ENCODE data around the gene TNFRSF9. TPM values are rescaled to one million over a fixed set of nuclear protein-coding genes. Genes with fewer than 3 reads are reported as not detected.
A peak's percentile ranks its signal among the peaks of the same experiment; 100 is the strongest.

The TNFRSF9 gene
- total RNA-seq, 5 donors from 2014 or later (not counting 1 experiment from before 2014, with no cell fraction given) = 0.59 to 4.3 (median 0.88) TPM

DNA sequence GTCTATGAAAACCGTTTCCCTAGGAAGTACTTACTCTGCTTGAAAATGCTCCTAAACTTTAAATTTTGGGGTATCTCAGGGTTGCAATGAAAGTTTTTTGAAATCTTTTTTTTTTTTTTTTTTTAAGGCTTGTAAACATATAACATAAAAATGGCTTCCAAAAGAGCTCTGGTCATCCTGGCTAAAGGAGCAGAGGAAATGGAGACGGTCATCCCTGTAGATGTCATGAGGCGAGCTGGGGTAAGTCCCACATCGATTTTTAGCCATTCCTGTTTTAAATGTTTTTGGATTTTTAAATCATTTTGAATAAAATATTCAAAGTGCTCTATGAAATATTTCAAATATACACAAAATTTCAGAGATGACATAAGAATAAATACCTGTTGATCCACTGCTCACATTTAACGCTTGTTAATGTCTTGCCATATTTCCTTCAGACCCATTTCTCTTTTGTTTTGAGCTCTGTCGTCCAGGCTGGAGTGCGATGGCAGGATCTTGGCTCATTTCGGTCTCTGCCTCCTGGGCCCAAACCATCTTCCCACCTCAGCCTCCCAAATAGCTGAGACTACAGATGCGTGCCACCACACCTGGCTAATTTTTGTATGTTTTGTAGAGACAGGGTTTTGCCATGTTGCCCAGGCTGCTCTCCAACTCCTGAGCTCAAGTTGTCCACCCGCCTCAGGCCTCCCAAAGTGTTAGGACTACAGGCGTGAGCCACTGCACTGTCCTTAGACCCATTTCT, 22.2 kb upstream of the TNFRSF9 start:
- H3K36me3 ChIP-seq (ENCODE audit: control insufficient read depth in 2 of 2, extremely low read depth in 1 of 2, insufficient read depth in 1 of 2, low read length in 1 of 2) = peaks cover 0 to 36% of the 10 kb centered on the region in 2 donors
- DNase-seq (no peak), ATAC-seq (replicated peaks in 1 of 4) (no peak)
- POLR2A ChIA-PET = interaction anchor here (0.6 to 0.7 kb wide), 7 partner anchors 14 to 561 kb away, joined by 3 to 9 read pairs (median 4); no protein-coding TSS in a partner anchor
- peak overlapping the region; percentile 93 to 99 (median 98) for H3K4me3 Mint-ChIP-seq
- no peaks in the 10 kb centered on the region for H3K9me3 ChIP-seq
- H3K27ac ChIP-seq (ENCODE audit: low read length) = peak overlapping the region; percentile 89
- peaks cover 9 to 39% of the 10 kb centered on the region in 2 experiments for H3K4me1 ChIP-seq (ENCODE audit: control insufficient read depth in 1 of 2, extremely low read depth in 1 of 2, insufficient read depth in 2 of 2, low read length in 2 of 2)
- peaks cover 64 to 74% (median 69%) of the 10 kb centered on the region in 3 donors for H3K4me1 Mint-ChIP-seq
- WGBS (ENCODE audit: insufficient coverage) = 80% methylated on average over 1 of the region's 11 CpGs
- no peaks in the 10 kb centered on the region for H3K27me3 Mint-ChIP-seq
- peak overlapping the region; percentile 84 to 87 for H3K27ac Mint-ChIP-seq
- H3K27me3 ChIP-seq (replicated peaks in 1 of 2; ENCODE audit: control insufficient read depth in 2 of 2, extremely low read depth in 1 of 2, insufficient read depth in 2 of 2, low read length in 1 of 2) = no peaks in the 10 kb centered on the region
- no peaks in the 10 kb centered on the region for H3K9me3 Mint-ChIP-seq
- H3K4me3 ChIP-seq (ENCODE audit: control insufficient read depth in 1 of 2, extremely low read depth in 1 of 2, low read length in 1 of 2) = peak overlapping the region in 1 of 2 donors; percentile 90
- CTCF ChIA-PET = interaction anchor here (0.6 to 0.7 kb wide), 3 partner anchors 387 to 997 kb away, joined by 3 to 7 read pairs (median 4); no protein-coding TSS in a partner anchor
- peaks cover 33% of the 10 kb centered on the region for H3K36me3 Mint-ChIP-seq

DNA sequence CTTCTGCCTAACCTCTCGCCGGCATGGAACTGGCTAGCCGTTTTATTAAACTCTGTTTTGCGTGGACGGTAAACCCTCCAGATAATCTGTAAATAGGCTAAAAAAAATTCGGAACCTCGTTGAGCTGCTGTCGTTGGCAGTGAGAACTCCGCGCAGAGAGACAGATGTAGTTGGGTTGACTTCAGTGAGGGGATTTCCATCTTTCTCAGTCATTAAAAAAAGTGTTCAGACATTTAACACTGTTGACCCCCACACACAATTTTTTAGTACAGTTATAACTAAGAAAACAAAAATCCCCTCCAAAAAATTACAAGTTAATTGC, 21.3 kb upstream of the TNFRSF9 start:
- Histone ChIP-seq H3K27me3 (replicated peaks in 1 of 2; ENCODE audit: control insufficient read depth in 2 of 2, extremely low read depth in 1 of 2, insufficient read depth in 2 of 2, low read length in 1 of 2) (no peaks in the 10 kb centered on the region), H3K36me3 (ENCODE audit: control insufficient read depth in 2 of 2, extremely low read depth in 1 of 2, insufficient read depth in 1 of 2, low read length in 1 of 2) (peaks cover 0 to 30% of the 10 kb centered on the region in 2 donors), H3K4me3 (ENCODE audit: control insufficient read depth in 1 of 2, extremely low read depth in 1 of 2, low read length in 1 of 2) (peak overlapping the region; percentile 68 to 90), H3K27ac (ENCODE audit: low read length) (peak overlapping the region; percentile 89), H3K9me3 (no peaks in the 10 kb centered on the region), H3K4me1 (ENCODE audit: control insufficient read depth in 1 of 2, extremely low read depth in 1 of 2, insufficient read depth in 2 of 2, low read length in 2 of 2) (peaks cover 9 to 44% of the 10 kb centered on the region in 2 experiments)
- DNase-seq = peak in 21 of 35 experiments; percentile 19 to 76 (median 42)
- ChIA-PET POLR2A (interaction anchor here in 1 of 2 donors (0.7 kb wide), 1 partner anchor 13 kb away, joined by 4 read pairs; no protein-coding TSS in a partner anchor), CTCF (interaction anchor here in 1 of 2 donors (1.0 kb wide), 1 partner anchor 14 kb away, joined by 3 read pairs; no protein-coding TSS in a partner anchor)
- Mint-ChIP-seq H3K36me3 (peaks cover 29% of the 10 kb centered on the region), H3K27me3 (no peaks in the 10 kb centered on the region), H3K9me3 (no peaks in the 10 kb centered on the region), H3K4me1 (peaks cover 61 to 71% (median 66%) of the 10 kb centered on the region in 3 donors), H3K27ac (peak overlapping the region; percentile 84 to 87), H3K4me3 (peak overlapping the region; percentile 93 to 99 (median 98))
- 0% methylated on average over 2 of the region's 10 CpGs for WGBS (ENCODE audit: insufficient coverage)
- peak in 3 of 4 experiments; percentile 4 to 32 (median 5) for ATAC-seq (replicated peaks in 1 of 4)

DNA sequence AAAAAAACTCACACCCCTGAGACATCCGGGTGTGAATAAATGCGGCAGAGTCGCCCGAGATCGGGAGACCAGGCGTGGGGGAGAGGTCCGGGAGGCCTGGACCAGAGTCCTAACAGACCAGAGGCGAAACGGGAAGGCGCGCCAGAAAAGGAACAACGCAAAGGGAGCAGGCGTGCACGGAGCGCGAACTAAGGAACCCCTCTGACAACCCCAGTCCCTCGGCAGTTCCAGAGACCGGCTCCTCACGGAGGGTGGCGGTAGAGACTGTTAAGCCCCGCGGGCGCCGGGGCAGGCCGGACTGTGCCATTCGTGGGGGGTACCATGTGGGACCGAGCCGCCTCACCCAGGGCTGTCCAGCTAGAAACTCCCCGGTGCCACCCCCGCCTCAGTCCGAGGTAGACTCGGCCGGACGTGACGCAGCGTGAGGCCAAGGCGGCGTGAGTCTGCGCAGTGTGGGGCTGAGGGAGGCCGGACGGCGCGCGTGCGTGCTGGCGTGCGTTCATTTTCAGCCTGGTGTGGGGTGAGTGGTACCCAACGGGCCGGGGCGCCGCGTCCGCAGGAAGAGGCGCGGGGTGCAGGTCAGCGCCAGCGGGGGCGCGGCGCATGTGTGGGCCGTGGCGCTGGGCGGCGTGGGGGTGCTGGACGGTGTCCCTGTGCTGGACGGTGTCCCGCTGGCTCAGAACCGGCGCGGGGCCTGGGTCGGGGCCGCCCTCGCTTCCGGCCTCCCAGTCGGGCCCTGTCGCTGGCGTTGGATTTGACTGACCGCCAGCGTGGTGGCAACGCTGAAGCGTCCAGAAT, 20.8 kb upstream of the TNFRSF9 start, which contains the start of gene PARK7:
TSS of gene PARK7 (plus strand) at position 496 of the 798 bp plus-strand sequence. CDS start 1,075 bp downstream, outside the sequence.
- peak within 1 kb of the TSS; percentile 93 to 99 (median 98) for H3K4me3 Mint-ChIP-seq
- ChIA-PET POLR2A (interaction anchor here in 1 of 2 donors (0.7 kb wide), 1 partner anchor 12 kb away, joined by 4 read pairs; no protein-coding TSS in a partner anchor), CTCF (interaction anchor here in 1 of 2 donors (0.6 to 1.0 kb wide), 2 partner anchors 14 to 46 kb away, joined by 3 to 4 read pairs; no protein-coding TSS in a partner anchor)
- H3K36me3 ChIP-seq (ENCODE audit: control insufficient read depth in 2 of 2, extremely low read depth in 1 of 2, insufficient read depth in 1 of 2, low read length in 1 of 2) = peaks cover 0 to 29% of the 10 kb centered on the region in 2 donors
- peak within 1 kb of the TSS; percentile 98 to 100 for H3K27ac Mint-ChIP-seq
- no peaks in the 10 kb centered on the region for H3K9me3 ChIP-seq
- H3K27me3 Mint-ChIP-seq = no peaks in the 10 kb centered on the region
- peaks cover 58 to 70% (median 63%) of the 10 kb centered on the region in 3 donors for H3K4me1 Mint-ChIP-seq
- peak; percentile 97 to 100 (median 99) for DNase-seq
- under 1% methylated on average over 77 of the region's 81 CpGs for WGBS (ENCODE audit: insufficient coverage)
- peaks cover 10 to 48% of the 10 kb centered on the region in 2 experiments for H3K4me1 ChIP-seq (ENCODE audit: control insufficient read depth in 1 of 2, extremely low read depth in 1 of 2, insufficient read depth in 2 of 2, low read length in 2 of 2)
- no peaks in the 10 kb centered on the region for H3K9me3 Mint-ChIP-seq
- H3K36me3 Mint-ChIP-seq = peaks cover 24% of the 10 kb centered on the region
- ATAC-seq (replicated peaks in 1 of 4) = peak; percentile 94 to 99 (median 98)
- peak within 1 kb of the TSS; percentile 89 for H3K27ac ChIP-seq (ENCODE audit: low read length)
- no peaks in the 10 kb centered on the region for H3K27me3 ChIP-seq (replicated peaks in 1 of 2; ENCODE audit: control insufficient read depth in 2 of 2, extremely low read depth in 1 of 2, insufficient read depth in 2 of 2, low read length in 1 of 2)
- peak within 1 kb of the TSS; percentile 68 to 90 for H3K4me3 ChIP-seq (ENCODE audit: control insufficient read depth in 1 of 2, extremely low read depth in 1 of 2, low read length in 1 of 2)

DNA sequence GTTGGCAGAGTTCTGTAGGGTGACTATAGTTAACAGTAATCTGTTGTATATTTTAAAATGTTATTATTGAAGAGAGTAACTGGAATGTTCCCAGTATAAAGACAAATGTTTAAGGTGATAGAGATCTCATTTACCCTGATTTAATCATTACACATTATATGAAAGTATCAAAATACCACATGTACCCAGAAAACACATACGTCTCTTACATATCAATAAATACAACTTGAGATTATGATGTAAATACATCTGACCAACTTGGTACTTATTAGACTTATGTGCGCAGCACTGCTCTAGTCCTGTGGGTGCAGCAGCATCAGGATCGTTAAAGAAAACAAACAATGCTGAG, 20.2 kb upstream of the TNFRSF9 start:
- Mint-ChIP-seq H3K27me3 (no peaks in the 10 kb centered on the region), H3K4me3 (peak overlapping the region; percentile 93 to 99 (median 98)), H3K4me1 (peaks cover 59 to 71% (median 68%) of the 10 kb centered on the region in 3 donors), H3K9me3 (no peaks in the 10 kb centered on the region), H3K27ac (peak overlapping the region; percentile 98 to 100), H3K36me3 (peaks cover 20% of the 10 kb centered on the region)
- peaks cover 11 to 47% of the 10 kb centered on the region in 2 experiments for H3K4me1 ChIP-seq (ENCODE audit: control insufficient read depth in 1 of 2, extremely low read depth in 1 of 2, insufficient read depth in 2 of 2, low read length in 2 of 2)
- DNase-seq (no peak), ATAC-seq (replicated peaks in 1 of 4) (no peak)
- H3K27ac ChIP-seq (ENCODE audit: low read length) = peak overlapping the region; percentile 89
- H3K27me3 ChIP-seq (replicated peaks in 1 of 2; ENCODE audit: control insufficient read depth in 2 of 2, extremely low read depth in 1 of 2, insufficient read depth in 2 of 2, low read length in 1 of 2) = no peaks in the 10 kb centered on the region
- H3K36me3 ChIP-seq (ENCODE audit: control insufficient read depth in 2 of 2, extremely low read depth in 1 of 2, insufficient read depth in 1 of 2, low read length in 1 of 2) = peaks cover 0 to 23% of the 10 kb centered on the region in 2 donors
- no CpG with 5 or more reads among the region's 3 CpGs for WGBS (ENCODE audit: insufficient coverage)
- H3K9me3 ChIP-seq = no peaks in the 10 kb centered on the region
- ChIA-PET CTCF (interaction anchor here in 1 of 2 donors (0.6 to 1.0 kb wide), 2 partner anchors 15 to 46 kb away, joined by 3 to 4 read pairs; no protein-coding TSS in a partner anchor), POLR2A (no interaction called here)
- H3K4me3 ChIP-seq (ENCODE audit: control insufficient read depth in 1 of 2, extremely low read depth in 1 of 2, low read length in 1 of 2) = peak overlapping the region; percentile 68 to 90

DNA sequence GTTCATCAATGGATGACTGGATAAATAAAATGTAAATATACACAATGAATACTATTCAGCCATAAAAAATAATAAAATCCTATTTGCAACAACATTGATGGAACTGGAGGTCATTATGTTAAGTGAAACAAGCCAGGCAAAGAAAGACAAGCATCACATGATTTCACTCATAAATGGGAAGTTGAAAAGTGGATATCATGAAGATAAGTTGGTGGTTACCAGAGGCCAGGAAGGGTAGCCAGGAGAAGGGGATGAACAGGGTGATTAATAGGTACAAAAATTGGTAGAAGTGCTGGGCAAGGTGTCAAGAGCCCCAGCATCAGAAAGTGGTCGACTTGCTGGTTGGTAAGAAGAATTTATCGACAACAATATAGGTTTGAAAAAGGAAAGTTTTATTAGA, 19.5 kb upstream of the TNFRSF9 start:
- H3K27ac ChIP-seq (ENCODE audit: low read length) = peak overlapping the region; percentile 89
- H3K27me3 ChIP-seq (replicated peaks in 1 of 2; ENCODE audit: control insufficient read depth in 2 of 2, extremely low read depth in 1 of 2, insufficient read depth in 2 of 2, low read length in 1 of 2) = no peaks in the 10 kb centered on the region
- H3K4me1 ChIP-seq (ENCODE audit: control insufficient read depth in 1 of 2, extremely low read depth in 1 of 2, insufficient read depth in 2 of 2, low read length in 2 of 2) = peaks cover 11 to 48% of the 10 kb centered on the region in 2 experiments
- peak overlapping the region; percentile 93 to 99 (median 98) for H3K4me3 Mint-ChIP-seq
- DNase-seq (no peak), ATAC-seq (replicated peaks in 1 of 4) (no peak)
- ChIA-PET CTCF (interaction anchor here in 1 of 2 donors (0.6 kb wide), 2 partner anchors 71 to 428 kb away, joined by 3 read pairs; no protein-coding TSS in a partner anchor), POLR2A (no interaction called here)
- H3K9me3 Mint-ChIP-seq = no peaks in the 10 kb centered on the region
- H3K36me3 Mint-ChIP-seq = peaks cover 16% of the 10 kb centered on the region
- no peaks in the 10 kb centered on the region for H3K9me3 ChIP-seq
- peak overlapping the region; percentile 98 to 100 for H3K27ac Mint-ChIP-seq
- no peaks in the 10 kb centered on the region for H3K27me3 Mint-ChIP-seq
- 49% methylated on average over 2 of the region's 2 CpGs for WGBS (ENCODE audit: insufficient coverage)
- H3K4me1 Mint-ChIP-seq = peaks cover 58 to 71% (median 70%) of the 10 kb centered on the region in 3 donors
- H3K4me3 ChIP-seq (ENCODE audit: control insufficient read depth in 1 of 2, extremely low read depth in 1 of 2, low read length in 1 of 2) = no peak overlapping the region
- peaks cover 0 to 17% of the 10 kb centered on the region in 2 donors for H3K36me3 ChIP-seq (ENCODE audit: control insufficient read depth in 2 of 2, extremely low read depth in 1 of 2, insufficient read depth in 1 of 2, low read length in 1 of 2)

All from T-cell (primary cell).